NCI-H2107 (cell line): Measurements from ENCODE around the gene SEC16B.
"Not testable (repeated sequence)": the region's sequence is repeated elsewhere in the genome, so short reads cannot be mapped to it uniquely, and the experiment has no call there.

Source experiments
- DNase-seq: peaks from one replicate; lab custom pipeline; 2025; lab: John Stamatoyannopoulos, UW

SEC16B gene

GRCh38 chr1:177969825-177970371 lies at the start of gene SEC16B:
Gene SEC16B, minus strand, starts transcription at chr1:177970058. Its CDS starts 2,077 bp downstream, at chr1:177967981.
- no peak for DNase-seq

DNA sequence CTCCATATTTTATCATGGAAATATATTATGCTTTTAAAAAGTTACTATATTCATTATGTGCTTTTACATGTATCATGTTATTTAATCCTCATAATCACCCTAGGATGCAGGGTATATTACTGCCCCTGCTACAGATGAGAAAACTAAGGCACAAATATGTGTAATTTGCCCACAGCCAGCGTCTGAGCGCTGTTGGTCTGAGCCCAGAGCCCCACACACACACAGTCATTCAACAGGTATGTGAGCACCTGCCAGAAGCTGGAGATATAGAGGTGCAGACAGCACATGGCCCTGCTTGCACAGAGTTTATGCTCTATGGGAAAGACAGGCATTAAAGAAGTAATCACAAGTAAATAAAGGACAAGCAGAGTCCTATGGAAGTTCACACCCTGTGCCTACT lies 49.8 kb upstream of the SEC16B start:
- DNase-seq: no peak

GRCh38 chr1:178019208-178019607 lies 49.4 kb upstream of the SEC16B start:
- DNase-seq: no peak

DNA sequence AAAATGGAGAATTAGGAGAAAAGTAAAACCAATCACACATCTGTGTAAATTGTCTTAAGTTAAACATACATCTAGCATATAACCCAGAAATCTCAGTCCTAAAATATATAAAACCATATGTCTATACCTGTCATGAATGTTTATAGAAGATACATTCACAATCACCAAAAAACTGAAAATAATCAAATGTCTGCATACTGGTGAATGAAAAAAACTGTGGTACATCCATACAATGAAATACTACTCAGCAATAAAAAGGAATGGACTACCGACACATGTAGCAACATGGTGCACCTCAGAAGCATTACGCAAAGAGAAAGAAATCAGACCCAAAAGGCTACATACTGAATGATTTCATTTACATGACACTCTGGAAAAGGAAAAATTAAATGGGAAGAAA lies 47.7 kb upstream of the SEC16B start:
- DNase-seq: no peak

DNA sequence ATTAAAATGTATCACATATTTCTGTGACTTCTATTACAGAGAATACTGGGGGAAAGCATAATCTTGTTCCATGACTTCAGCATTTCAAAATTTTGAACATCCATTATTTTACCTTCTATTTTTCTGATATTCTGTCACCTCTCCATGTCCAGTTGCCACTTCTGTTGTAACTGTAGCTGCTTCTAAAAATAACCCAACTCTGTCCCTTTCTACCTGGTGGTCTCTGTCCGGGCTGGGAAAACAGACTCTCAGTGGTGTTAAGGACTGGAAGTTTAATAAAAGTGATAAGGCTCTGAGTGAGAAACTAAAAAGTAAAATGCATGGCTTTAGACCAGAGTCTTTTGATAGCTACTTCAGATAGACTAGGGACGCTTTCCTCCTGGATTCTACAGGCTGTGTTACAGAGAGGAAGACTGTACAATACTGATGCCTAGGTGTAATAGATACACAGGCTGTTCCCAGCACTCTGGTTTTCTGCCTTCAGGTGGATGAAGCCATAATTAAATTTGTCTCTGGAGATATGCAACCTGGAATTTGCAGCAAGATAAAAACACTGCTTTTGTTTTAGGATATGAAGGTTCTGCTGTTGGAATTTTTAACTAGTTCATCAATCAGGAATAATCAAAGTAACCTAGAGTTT lies 42.1 kb upstream of the SEC16B start:
- no peak for DNase-seq

DNA sequence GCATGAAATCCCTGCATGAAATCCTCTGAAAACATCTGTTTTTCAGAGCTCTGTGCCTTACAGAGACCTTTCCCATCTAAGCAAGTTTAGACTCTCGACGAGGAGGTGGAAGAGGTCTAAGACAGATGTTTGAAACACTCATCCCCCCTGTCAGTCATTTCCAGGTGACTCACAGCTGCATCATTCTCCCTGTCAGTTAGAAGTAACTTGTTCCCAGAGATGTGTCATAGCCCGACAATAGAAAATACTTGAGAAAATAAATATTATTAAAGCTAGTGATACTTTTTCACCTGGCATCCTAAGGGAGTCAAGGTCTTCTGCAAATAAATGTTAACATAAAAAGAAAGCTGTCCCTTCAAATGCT lies 41.6 kb upstream of the SEC16B start:
- no peak for DNase-seq

DNA sequence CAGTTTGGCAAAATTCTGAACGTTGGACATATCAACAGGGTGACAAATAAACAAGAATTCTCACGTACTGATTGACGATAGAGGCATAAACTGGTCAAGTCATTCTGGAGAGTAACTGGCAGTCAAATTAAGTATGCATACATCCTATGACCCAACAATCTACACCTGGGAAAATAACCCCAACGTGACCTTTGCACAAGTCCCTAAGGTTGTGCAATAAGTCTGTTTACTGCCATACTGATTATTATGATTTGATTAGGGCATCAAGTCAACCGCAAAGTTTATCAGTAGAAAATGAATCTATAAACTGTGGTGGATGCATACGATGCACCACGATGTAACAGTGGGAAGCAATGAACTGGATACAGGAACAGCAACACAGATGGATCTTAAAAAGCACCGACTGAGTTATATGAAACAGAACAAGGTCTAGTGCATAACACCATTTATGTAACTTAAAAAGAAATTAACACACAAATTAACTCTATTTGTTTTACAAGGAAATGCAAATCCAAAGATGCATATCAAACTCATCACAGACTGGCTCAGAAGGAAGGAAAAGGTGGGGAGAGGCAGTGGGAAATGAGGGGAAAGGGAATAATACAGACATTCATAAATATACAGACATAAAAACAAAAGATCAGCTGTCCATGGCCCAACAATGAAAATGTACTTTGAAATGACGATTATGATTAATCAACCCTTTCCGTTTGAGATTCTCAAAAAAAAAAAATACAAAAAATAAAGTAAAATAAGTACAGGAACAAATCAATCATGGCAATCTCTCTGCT lies 41.0 kb upstream of the SEC16B start:
- DNase-seq: no peak

DNA sequence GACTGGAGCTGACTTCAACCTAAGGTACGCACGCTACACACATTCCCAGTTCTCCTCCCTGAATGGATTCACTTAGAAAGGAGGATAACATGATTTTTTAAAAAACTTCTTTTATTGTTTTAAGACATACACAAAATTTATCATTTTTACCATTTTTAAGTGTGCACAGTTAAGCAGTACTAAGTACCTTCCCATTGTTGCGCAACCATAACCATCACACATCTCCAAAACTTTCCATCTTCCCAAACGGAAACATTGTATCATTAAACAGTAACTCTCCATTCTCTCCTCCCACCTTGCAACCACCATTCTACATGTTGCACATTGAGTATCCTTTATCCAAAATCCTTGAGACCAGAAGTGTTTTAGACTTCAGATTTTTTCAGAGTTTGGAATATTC lies 36.2 kb upstream of the SEC16B start:
- no peak for DNase-seq

DNA sequence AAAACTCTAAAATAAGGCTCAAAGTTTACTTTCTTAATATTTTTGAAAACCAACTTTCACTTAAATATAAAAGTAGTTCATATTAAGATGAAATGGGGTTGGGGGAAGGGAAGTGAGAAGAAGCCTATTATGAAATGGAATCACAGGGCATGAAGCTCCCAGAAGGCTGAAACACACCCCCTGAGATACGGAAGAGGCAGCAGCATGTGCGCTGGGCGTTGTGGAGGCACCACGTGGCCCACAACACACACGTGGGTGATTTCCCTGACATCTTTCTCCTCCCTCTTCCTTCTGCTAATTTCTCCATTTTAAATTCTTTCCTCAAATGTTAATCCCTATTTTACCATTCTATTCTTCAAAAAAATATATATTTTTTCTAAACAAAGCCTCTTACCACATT lies 35.6 kb upstream of the SEC16B start:
- DNase-seq: no peak

DNA sequence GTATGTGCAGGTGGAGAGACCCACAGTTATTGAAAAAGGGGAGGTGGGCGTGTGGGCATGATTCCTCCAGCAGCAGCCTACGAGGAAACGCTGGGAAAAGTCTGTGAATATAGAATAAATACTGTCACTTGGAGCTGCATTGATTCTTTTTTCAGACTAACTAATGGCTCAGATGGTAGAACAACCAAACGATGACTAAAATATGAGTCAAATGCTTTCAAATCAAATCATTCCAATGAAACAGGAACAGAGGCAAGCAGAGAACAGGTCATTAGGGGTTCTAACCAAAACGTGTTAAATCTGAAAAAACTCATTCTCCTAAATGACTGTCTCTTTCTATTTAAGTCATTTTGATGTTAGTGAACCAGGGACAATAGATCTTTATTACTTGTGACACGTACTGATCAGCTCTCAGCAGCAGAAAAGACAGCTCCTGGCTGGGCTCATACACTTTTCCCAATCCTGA lies 35.1 kb upstream of the SEC16B start:
- DNase-seq: no peak

DNA sequence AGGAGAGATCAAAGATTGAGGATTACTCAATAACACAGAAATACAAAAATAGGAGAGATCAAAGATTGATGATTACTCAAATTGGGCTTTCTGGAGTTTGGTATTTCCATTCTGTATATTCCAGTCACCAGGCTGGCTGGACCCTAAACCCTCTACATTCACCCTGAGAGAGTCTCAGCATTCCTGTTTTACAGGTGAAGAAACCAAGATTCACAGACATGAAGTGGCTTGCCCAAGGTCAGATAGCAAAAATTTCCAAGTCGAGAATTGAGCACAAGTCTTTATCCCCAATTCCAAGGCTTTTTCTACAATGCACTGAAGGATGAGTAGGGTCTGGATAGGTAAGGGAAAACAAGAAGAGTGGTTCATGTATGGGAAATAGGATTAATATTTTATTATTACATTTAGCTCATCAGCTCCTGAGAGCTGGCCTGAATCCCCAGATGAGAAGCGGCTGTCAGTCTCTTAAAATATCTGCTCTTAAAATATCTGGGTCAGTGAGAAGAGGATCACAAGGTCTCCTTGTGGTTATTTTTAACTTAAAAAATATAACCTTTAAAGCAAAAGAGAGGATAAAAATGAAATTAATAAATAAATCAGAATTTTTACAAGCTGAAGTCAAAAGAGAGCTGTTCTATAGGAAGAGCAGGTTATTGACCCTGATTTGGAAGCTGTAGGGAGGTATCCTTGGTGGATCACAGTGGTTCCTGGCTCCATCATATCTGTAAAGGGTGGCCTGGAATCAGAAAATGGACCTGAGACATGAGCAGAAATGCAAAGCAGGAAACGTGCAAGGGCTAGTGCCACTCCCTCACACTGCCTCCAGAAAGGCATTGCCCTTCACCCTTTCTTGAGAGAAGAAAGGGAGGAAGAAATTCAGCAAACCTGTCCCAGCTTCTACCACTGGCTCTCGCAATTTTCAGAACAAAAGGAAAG lies 29.1 kb upstream of the SEC16B start:
- DNase-seq: no peak

DNA sequence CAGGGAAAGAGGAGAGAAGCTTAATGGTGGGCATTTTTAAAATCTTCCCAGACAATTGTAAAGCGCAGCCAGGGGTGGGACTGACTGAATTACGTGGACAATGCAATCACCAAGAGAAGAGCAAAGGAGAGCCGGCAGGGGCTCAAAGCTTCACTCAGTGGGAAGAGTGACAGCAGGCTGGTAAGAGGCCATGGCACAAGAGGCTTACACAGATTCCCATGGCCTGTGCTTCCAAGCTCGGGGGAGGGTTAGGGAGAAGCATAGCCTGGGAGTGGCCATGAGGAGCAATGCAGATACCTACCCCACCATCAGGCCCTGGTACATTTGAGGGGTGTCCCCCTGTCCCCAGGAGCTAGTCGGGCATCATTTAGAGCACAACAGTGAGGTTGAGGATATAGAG lies 27.1 kb upstream of the SEC16B start:
- no peak for DNase-seq

GRCh38 chr1:177995369-177995768 lies 25.5 kb upstream of the SEC16B start:
- DNase-seq: no peak

GRCh38 chr1:177986281-177986680 lies 16.4 kb upstream of the SEC16B start:
- not testable (repeated sequence) for DNase-seq

GRCh38 chr1:177984761-177985160 lies 14.9 kb upstream of the SEC16B start:
- DNase-seq: no peak

GRCh38 chr1:177984136-177984525 lies 14.3 kb upstream of the SEC16B start:
- no peak for DNase-seq

GRCh38 chr1:177983482-177984135 lies 13.8 kb upstream of the SEC16B start:
- no peak for DNase-seq

DNA sequence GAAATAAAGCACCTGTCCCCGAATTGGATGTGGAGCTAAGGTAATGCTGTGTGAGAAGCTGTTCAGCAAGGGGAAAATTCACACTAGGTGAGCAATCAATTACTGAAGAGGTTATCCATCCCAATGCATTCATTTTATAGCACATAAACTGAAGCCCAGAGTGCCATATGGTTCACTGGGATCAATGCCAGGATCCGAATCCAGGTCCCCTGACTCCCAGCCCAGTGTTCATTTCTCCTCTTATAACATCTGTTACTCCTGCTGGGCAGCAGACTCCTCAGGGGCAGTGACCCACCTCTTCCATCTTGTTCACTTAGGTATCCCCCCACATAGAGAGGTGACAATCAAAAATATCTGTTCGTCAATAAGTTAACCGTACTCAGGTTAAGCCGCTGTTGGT lies 13.2 kb upstream of the SEC16B start:
- DNase-seq: no peak

GRCh38 chr1:177981200-177981599 lies 11.3 kb upstream of the SEC16B start:
- DNase-seq: no peak

- DNase-seq: no peak
These were observed 9.4 kb upstream of the SEC16B start for GRCh38 chr1:177979272-177979671.

DNA sequence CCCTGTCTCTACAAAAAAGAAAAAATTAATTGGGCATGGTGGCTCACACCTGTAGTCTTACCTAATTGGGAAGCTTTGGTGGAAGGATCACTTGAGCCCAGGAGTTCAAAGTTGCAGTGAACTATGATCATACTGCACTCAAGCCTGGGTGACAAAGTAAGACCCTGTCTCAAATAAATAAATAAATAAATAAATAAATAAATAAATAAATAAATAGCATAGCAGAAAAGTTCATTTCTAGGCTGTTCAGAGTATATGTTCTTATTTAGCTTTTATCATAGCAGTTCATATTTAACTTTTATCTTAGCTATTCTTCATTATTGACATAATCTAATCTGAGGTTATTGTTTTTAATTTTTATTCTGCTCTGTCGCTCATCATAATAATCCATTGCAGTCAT lies 8.7 kb upstream of the SEC16B start:
- DNase-seq: no peak

GRCh38 chr1:177977141-177977540 lies 7.3 kb upstream of the SEC16B start:
- DNase-seq: no peak
